Gastrocnemius medialis (tissue), 4 donors: ENCODE results near the gene GRXCR2. TPM values are rescaled to one million over a fixed set of nuclear protein-coding genes. Genes with fewer than 3 reads are reported as not detected.
A peak's percentile ranks its signal among the peaks of the same experiment; 100 is the strongest.

ENCODE experiments used
- ATAC-seq, 2 donors: fragments of 150-250 bp; one replicate each; pipeline ENCODE4 v1.9.1; 2016
- DNase-seq, 2 donors: peaks; one replicate each; pipeline ENCODE4 v3.0.0-alpha.2; 2019
- H3K27ac ChIP-seq, 4 donors: fragments of 200-600 bp; sonication (generic); 1 replicate in 1 of 4; 2 replicates in 3 of 4; pipeline ENCODE4 v1.5.1; 2016 to 2018; ENCODE audit warnings: mild to moderate bottlenecking in 2 of 4, moderate library complexity in 1 of 4
- H3K27me3 ChIP-seq, 3 donors: fragments of 200-600 bp; sonication (generic) in 2 of 3; 1 replicate in 1 of 3; 2 replicates in 2 of 3; pipeline versions ENCODE4 v1.5.1 to v1.6.0; 2016 to 2019; ENCODE audit warnings: mild to moderate bottlenecking in 1 of 3, moderate library complexity in 1 of 3
- H3K36me3 ChIP-seq, 2 donors: fragments of 200-600 bp; sonication (generic) in 1 of 2; one replicate each; pipeline ENCODE4 v1.5.1; 2017 to 2018
- H3K4me1 ChIP-seq, 2 donors: fragments of 200-600 bp; sonication (generic) in 1 of 2; one replicate each; pipeline ENCODE4 v1.5.1; 2016 to 2017; ENCODE audit warnings: mild to moderate bottlenecking in 2 of 2
- H3K4me3 ChIP-seq, 4 donors: fragments of 200-600 bp; sonication (generic) in 3 of 4; 1 replicate in 1 of 4; 2 replicates in 3 of 4; pipeline ENCODE4 v1.5.1; 2016 to 2019; ENCODE audit warnings: mild to moderate bottlenecking in 2 of 4
- H3K9me3 ChIP-seq, 3 donors: fragments of 200-600 bp; sonication (generic) in 2 of 3; 1 replicate in 1 of 3; 2 replicates in 2 of 3; pipeline ENCODE4 v1.5.1; 2016 to 2019
- CTCF ChIP-seq, 5 experiments: fragments of 450-650 bp in 3 of 5; fragments of 200-600 bp in 2 of 5; sonication (generic) in 2 of 5; IDR thresholded peaks in 4 of 5; conservative IDR thresholded peaks in 1 of 5; 1 replicate in 4 of 5; 2 replicates in 1 of 5; pipeline ENCODE4 v1.5.1; 2016 to 2019; ENCODE audit warnings: antibody characterized with exemption in 5 of 5, mild to moderate bottlenecking in 3 of 5, moderate library complexity in 3 of 5
- POLR2A ChIP-seq, 2 donors: fragments of 450-650 bp; IDR thresholded peaks; one replicate each; pipeline ENCODE4 v1.6.1; 2017; ENCODE audit warnings: antibody characterized with exemption in 2 of 2, mild to moderate bottlenecking in 2 of 2, moderate library complexity in 2 of 2
- in situ Hi-C, 4 donors: fragments of 200-750 bp; cut with MboI; loops; one replicate each; pipeline versions ENCODE4 v1.15.0 to v1.8.0; 2017; ENCODE audit warnings: low sequenced_read_pairs in 4 of 4
- intact Hi-C: fragments of 100-400 bp; cut with DNase I; formaldehyde crosslinking; loops from one replicate; pipeline ENCODE4 v1.15.1; 2023; ENCODE audit warnings: low total_unique reads
- total RNA-seq, 4 donors: library from RNA; depleted of rRNA; stranded (reverse); fragments of >200 nt; gene quantifications; one replicate each; pipeline versions ENCODE4 v1.1.0 to v1.2.3, GENCODE V29; 2016

GRXCR2 gene
- total RNA-seq, 4 donors from 2014 or later = not detected

- in situ Hi-C loops (no loop called here), intact Hi-C loops (no loop called here)
- Histone ChIP-seq H3K27me3 (no peaks in the 10 kb centered on the region), H3K27ac (no peak overlapping the region), H3K36me3 (no peaks in the 10 kb centered on the region), H3K4me3 (no peak overlapping the region), H3K9me3 (no peaks in the 10 kb centered on the region), H3K4me1 (no peaks in the 10 kb centered on the region)
- ATAC-seq (no peak), DNase-seq (no peak)
- TF ChIP-seq CTCF (IDR thresholded peaks at IDR 0.05 in 4 of 5, conservative IDR thresholded peaks at IDR 0.05 in 1 of 5) = peak in 1 of 5 experiments; percentile 45
- TF ChIP-seq POLR2A (IDR thresholded peaks at IDR 0.05) = no peak
Measured at GRCh38 chr5:145887976-145888574, 15.3 kb upstream of the GRXCR2 start.

GRCh38 chr5:145887217-145887616 is 14.4 kb upstream of the GRXCR2 start:
- H3K27me3 ChIP-seq = no peaks in the 10 kb centered on the region
- no peak overlapping the region for H3K4me3 ChIP-seq
- no peak for ATAC-seq
- in situ Hi-C loops = no loop called here
- H3K36me3 ChIP-seq = no peaks in the 10 kb centered on the region
- no peak overlapping the region for H3K27ac ChIP-seq
- no peak for TF ChIP-seq POLR2A (IDR thresholded peaks at IDR 0.05)
- TF ChIP-seq CTCF (IDR thresholded peaks at IDR 0.05 in 4 of 5, conservative IDR thresholded peaks at IDR 0.05 in 1 of 5) = no peak
- DNase-seq = no peak
- no peaks in the 10 kb centered on the region for H3K9me3 ChIP-seq
- intact Hi-C loops = no loop called here
- H3K4me1 ChIP-seq = no peaks in the 10 kb centered on the region

- no peak for ATAC-seq
Measured at GRCh38 chr5:145874765-145875164, 2.0 kb upstream of the GRXCR2 start.

GRCh38 chr5:145872486-145872885 is 328 bp downstream of the GRXCR2 start:
- Histone ChIP-seq H3K36me3 (no peaks in the 10 kb centered on the region), H3K27me3 (no peaks in the 10 kb centered on the region), H3K9me3 (no peaks in the 10 kb centered on the region), H3K27ac (no peak overlapping the region), H3K4me1 (no peaks in the 10 kb centered on the region), H3K4me3 (no peak overlapping the region)
- no peak for TF ChIP-seq POLR2A (IDR thresholded peaks at IDR 0.05)
- TF ChIP-seq CTCF (IDR thresholded peaks at IDR 0.05 in 4 of 5, conservative IDR thresholded peaks at IDR 0.05 in 1 of 5) = no peak
- in situ Hi-C loops (no loop called here), intact Hi-C loops (no loop called here)
- no peak for ATAC-seq
- no peak for DNase-seq

More at GRCh38 chr5:145874765-145875164, 2.0 kb upstream of the GRXCR2 start:
- Histone ChIP-seq H3K4me1 (no peaks in the 10 kb centered on the region), H3K36me3 (no peaks in the 10 kb centered on the region), H3K9me3 (no peaks in the 10 kb centered on the region), H3K27ac (no peak overlapping the region), H3K27me3 (no peaks in the 10 kb centered on the region), H3K4me3 (no peak overlapping the region)
- in situ Hi-C loops (no loop called here), intact Hi-C loops (no loop called here)
- no peak for DNase-seq
- no peak for TF ChIP-seq CTCF (IDR thresholded peaks at IDR 0.05 in 4 of 5, conservative IDR thresholded peaks at IDR 0.05 in 1 of 5)
- no peak for TF ChIP-seq POLR2A (IDR thresholded peaks at IDR 0.05)

GRCh38 chr5:145869753-145870152 is 3.1 kb downstream of the GRXCR2 start:
- intact Hi-C loops (no loop called here), in situ Hi-C loops (no loop called here)

More at GRCh38 chr5:145869753-145870152, 3.1 kb downstream of the GRXCR2 start:
- no peaks in the 10 kb centered on the region for H3K4me1 ChIP-seq
- H3K27ac ChIP-seq = no peak overlapping the region
- H3K36me3 ChIP-seq = no peaks in the 10 kb centered on the region
- no peaks in the 10 kb centered on the region for H3K27me3 ChIP-seq
- H3K4me3 ChIP-seq = no peak overlapping the region
- TF ChIP-seq CTCF (IDR thresholded peaks at IDR 0.05 in 4 of 5, conservative IDR thresholded peaks at IDR 0.05 in 1 of 5) (no peak), POLR2A (IDR thresholded peaks at IDR 0.05) (no peak)
- DNase-seq (no peak), ATAC-seq (no peak)
- H3K9me3 ChIP-seq = no peaks in the 10 kb centered on the region
